ENCODE results near the gene C2CD2. TPM values are rescaled to one million over a fixed set of nuclear protein-coding genes. Genes with fewer than 3 reads are reported as not detected.
A peak's percentile ranks its signal among the peaks of the same experiment; 100 is the strongest.
"Not testable (repeated sequence)": the region's sequence is repeated elsewhere in the genome, so short reads cannot be mapped to it uniquely, and the experiment has no call there.

The C2CD2 gene
- total RNA-seq, 2 experiments from 2014 or later, result 6.8 to 7.3 TPM

DNA sequence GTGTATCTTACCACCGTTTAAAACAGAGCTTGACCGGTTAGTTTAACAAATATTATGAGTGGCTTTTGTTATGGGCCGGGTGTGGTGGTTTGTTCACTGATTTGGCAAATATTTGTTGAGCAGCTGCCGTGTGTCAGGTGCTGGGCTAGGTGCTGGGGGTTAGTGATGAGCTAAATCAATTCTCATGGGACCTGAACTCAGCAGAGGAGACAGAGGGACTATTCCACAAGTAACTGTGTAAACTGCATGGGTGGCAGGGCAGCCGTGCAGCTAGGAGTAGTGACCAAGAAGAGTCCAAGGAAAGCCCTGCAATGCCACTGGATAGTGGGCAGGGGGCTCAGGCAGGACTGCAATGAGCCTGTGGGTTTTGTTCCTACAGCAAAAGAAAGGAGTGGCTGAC is 11.2 kb upstream of the C2CD2 start:
- Mint-ChIP-seq H3K36me3 (ENCODE audit: low read depth) (no peaks in the 10 kb centered on the region), H3K27ac (no peak overlapping the region), H3K27me3 (peaks cover 4% of the 10 kb centered on the region), H3K4me3 (no peak overlapping the region), H3K4me1 (no peaks in the 10 kb centered on the region), H3K9me3 (ENCODE audit: low read depth) (no peaks in the 10 kb centered on the region)
- ChIA-PET POLR2A (no interaction called here), CTCF (no interaction called here)
- intact Hi-C loops (cut with DNase I, micrococcal nuclease), result no loop called here
- DNase-seq (no peak), ATAC-seq (no peak)

DNA sequence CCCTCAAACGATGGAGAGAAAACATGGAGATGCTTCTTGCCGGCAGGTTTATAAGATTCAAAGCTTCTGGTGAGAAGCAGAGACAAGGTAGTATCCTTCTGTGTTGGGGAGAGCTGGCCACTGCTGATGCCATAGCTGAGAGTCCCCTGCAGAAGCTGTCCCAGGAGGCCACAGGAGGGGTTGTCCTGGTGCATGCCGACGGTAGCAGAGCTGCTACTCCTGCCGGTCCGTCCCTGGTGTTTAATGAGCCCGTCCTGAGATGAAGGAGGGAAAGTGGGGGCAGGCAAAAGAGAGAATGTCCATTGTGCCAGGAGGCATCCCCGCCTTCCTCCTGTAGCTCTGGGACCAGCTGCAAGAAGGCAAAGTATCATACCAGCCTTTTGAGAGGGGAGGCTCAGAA is 10.4 kb upstream of the C2CD2 start:
- Mint-ChIP-seq H3K4me1 (no peaks in the 10 kb centered on the region), H3K36me3 (ENCODE audit: low read depth) (no peaks in the 10 kb centered on the region), H3K27ac (no peak overlapping the region), H3K27me3 (peaks cover 4% of the 10 kb centered on the region), H3K9me3 (ENCODE audit: low read depth) (no peaks in the 10 kb centered on the region), H3K4me3 (no peak overlapping the region)
- ATAC-seq (no peak), DNase-seq (no peak)
- POLR2A ChIA-PET, result no interaction called here
- intact Hi-C loops (cut with DNase I, micrococcal nuclease), result no loop called here
- CTCF ChIA-PET, result no interaction called here

GRCh38 chr21:41962425-41962966 is 8.7 kb upstream of the C2CD2 start:
- Mint-ChIP-seq H3K4me3 (no peak overlapping the region), H3K27me3 (peaks cover 4% of the 10 kb centered on the region), H3K27ac (no peak overlapping the region), H3K9me3 (ENCODE audit: low read depth) (no peaks in the 10 kb centered on the region), H3K4me1 (peaks cover 2% of the 10 kb centered on the region), H3K36me3 (ENCODE audit: low read depth) (no peaks in the 10 kb centered on the region)
- ATAC-seq, result no peak
- intact Hi-C loops (cut with DNase I, micrococcal nuclease), result no loop called here
- CTCF ChIA-PET, result no interaction called here
- no peak for DNase-seq
- POLR2A ChIA-PET, result no interaction called here

- Mint-ChIP-seq H3K27ac (no peak overlapping the region), H3K36me3 (ENCODE audit: low read depth) (no peaks in the 10 kb centered on the region), H3K4me3 (no peak overlapping the region), H3K27me3 (peaks cover 4% of the 10 kb centered on the region), H3K9me3 (ENCODE audit: low read depth) (no peaks in the 10 kb centered on the region), H3K4me1 (peaks cover 9% of the 10 kb centered on the region)
- intact Hi-C loops (cut with DNase I, micrococcal nuclease), result no loop called here
- ChIA-PET CTCF (no interaction called here), POLR2A (interaction anchor here (0.6 kb wide), 1 partner anchor 131 kb away, joined by 3 read pairs; no protein-coding TSS in a partner anchor)
- no peak for DNase-seq
- no peak for ATAC-seq
These were observed 7.9 kb upstream of the C2CD2 start for GRCh38 chr21:41961753-41962152.

- Mint-ChIP-seq H3K27me3 (peaks cover 4% of the 10 kb centered on the region), H3K9me3 (ENCODE audit: low read depth) (no peaks in the 10 kb centered on the region), H3K4me1 (peaks cover 10% of the 10 kb centered on the region), H3K36me3 (ENCODE audit: low read depth) (no peaks in the 10 kb centered on the region), H3K27ac (no peak overlapping the region), H3K4me3 (no peak overlapping the region)
- no peak for DNase-seq
- CTCF ChIA-PET, result interaction anchor here (1.2 kb wide), 1 partner anchor 35 kb away, joined by 5 read pairs; no protein-coding TSS in a partner anchor
- intact Hi-C loops (cut with DNase I, micrococcal nuclease), result no loop called here
- no peak for ATAC-seq
- POLR2A ChIA-PET, result interaction anchor here (0.6 to 1.3 kb wide), 2 partner anchors 38 to 131 kb away, joined by 3 read pairs; no protein-coding TSS in a partner anchor
These were observed 7.5 kb upstream of the C2CD2 start for GRCh38 chr21:41961282-41961701.

- peaks cover 10% of the 10 kb centered on the region for H3K4me1 Mint-ChIP-seq
- H3K4me3 Mint-ChIP-seq, result no peak overlapping the region
- no peaks in the 10 kb centered on the region for H3K9me3 Mint-ChIP-seq (ENCODE audit: low read depth)
- ChIA-PET CTCF (interaction anchor here (1.0 to 1.2 kb wide), 2 partner anchors 10 to 34 kb away, joined by 4 to 5 read pairs; no protein-coding TSS in a partner anchor), POLR2A (interaction anchor here (1.3 kb wide), 1 partner anchor 39 kb away, joined by 3 read pairs; no protein-coding TSS in a partner anchor)
- DNase-seq (no peak), ATAC-seq (no peak)
- peaks cover 6% of the 10 kb centered on the region for H3K27me3 Mint-ChIP-seq
- H3K27ac Mint-ChIP-seq, result no peak overlapping the region
- intact Hi-C loops (cut with DNase I, micrococcal nuclease), result no loop called here
- H3K36me3 Mint-ChIP-seq (ENCODE audit: low read depth), result no peaks in the 10 kb centered on the region
These were observed 6.6 kb upstream of the C2CD2 start for GRCh38 chr21:41960386-41960785.

- Mint-ChIP-seq H3K4me1 (peaks cover 11% of the 10 kb centered on the region), H3K27me3 (peaks cover 11% of the 10 kb centered on the region)
- H3K4me3 Mint-ChIP-seq; ATAC-seq; H3K36me3 Mint-ChIP-seq (ENCODE audit: low read depth); POLR2A ChIA-PET; DNase-seq; H3K27ac Mint-ChIP-seq; H3K9me3 Mint-ChIP-seq (ENCODE audit: low read depth): not testable (repeated sequence)
- intact Hi-C loops (cut with DNase I, micrococcal nuclease), result loop anchor here in 1 of 2 experiments (5.0 kb wide), 1 partner anchor 43 kb away; no protein-coding TSS in a partner anchor
- CTCF ChIA-PET, result interaction anchor here (1.0 kb wide), 1 partner anchor 9 kb away, joined by 4 read pairs; no protein-coding TSS in a partner anchor
These were observed 5.9 kb upstream of the C2CD2 start for GRCh38 chr21:41959697-41960096.

DNA sequence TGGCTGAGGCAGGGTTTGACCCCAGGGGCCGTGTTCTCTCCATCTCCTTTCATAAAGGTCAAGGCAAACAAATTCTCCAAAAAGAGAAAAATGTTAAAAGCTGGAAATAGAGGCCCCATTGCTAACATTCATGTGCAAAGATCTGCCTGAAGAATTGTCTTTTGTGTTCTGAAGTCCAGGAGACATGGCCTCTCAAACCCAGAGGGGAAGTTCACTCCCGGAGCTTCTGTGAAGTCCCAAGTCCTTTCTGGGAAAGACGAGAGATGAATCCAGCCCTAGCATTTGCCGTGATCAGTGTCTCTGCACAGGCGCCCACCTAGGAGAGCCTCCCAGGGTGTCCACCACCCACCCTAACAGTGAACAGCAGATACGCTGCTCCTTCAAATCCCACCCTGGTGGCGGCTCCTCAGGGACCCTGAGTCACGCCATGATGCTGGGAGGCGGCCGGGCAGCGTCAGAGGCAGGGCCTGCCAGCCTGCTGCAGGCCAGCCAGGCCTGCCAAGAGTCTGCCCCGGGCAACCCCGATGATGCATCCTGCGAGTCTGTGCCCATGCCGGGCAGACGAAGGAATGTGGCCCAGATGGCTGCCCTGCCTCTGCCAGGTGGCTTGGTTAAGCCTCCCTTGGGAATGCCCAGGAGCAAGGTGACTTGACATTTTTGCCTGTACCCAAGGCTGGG is 5.2 kb upstream of the C2CD2 start:
- intact Hi-C loops (cut with DNase I, micrococcal nuclease), result loop anchor here in 1 of 2 experiments (5.0 kb wide), 1 partner anchor 43 kb away; no protein-coding TSS in a partner anchor
- H3K36me3 Mint-ChIP-seq (ENCODE audit: low read depth), result no peaks in the 10 kb centered on the region
- H3K9me3 Mint-ChIP-seq (ENCODE audit: low read depth), result no peaks in the 10 kb centered on the region
- POLR2A ChIA-PET, result no interaction called here
- H3K27ac Mint-ChIP-seq, result no peak overlapping the region
- H3K27me3 Mint-ChIP-seq, result peaks cover 17% of the 10 kb centered on the region
- ATAC-seq (no peak), DNase-seq (no peak)
- CTCF ChIA-PET, result interaction anchor here (0.7 kb wide), 1 partner anchor 378 kb away, joined by 3 read pairs; no protein-coding TSS in a partner anchor
- no peak overlapping the region for H3K4me3 Mint-ChIP-seq
- peaks cover 17% of the 10 kb centered on the region for H3K4me1 Mint-ChIP-seq

- intact Hi-C loops (cut with DNase I, micrococcal nuclease), result loop anchor here in 1 of 2 experiments (5.0 kb wide), 1 partner anchor 44 kb away; no protein-coding TSS in a partner anchor
- CTCF ChIA-PET, result interaction anchor here (0.6 to 0.7 kb wide), 2 partner anchors 49 to 379 kb away, joined by 3 read pairs; no protein-coding TSS in a partner anchor
- Mint-ChIP-seq H3K4me3 (no peak overlapping the region), H3K4me1 (peaks cover 17% of the 10 kb centered on the region), H3K9me3 (ENCODE audit: low read depth) (no peaks in the 10 kb centered on the region), H3K36me3 (ENCODE audit: low read depth) (no peaks in the 10 kb centered on the region), H3K27ac (no peak overlapping the region), H3K27me3 (peaks cover 17% of the 10 kb centered on the region)
- DNase-seq (no peak), ATAC-seq (no peak)
- POLR2A ChIA-PET, result no interaction called here
These were observed 4.4 kb upstream of the C2CD2 start for GRCh38 chr21:41957991-41958766.

GRCh38 chr21:41956926-41957729 is 3.3 kb upstream of the C2CD2 start:
- no peak overlapping the region for H3K4me3 Mint-ChIP-seq
- H3K4me1 Mint-ChIP-seq, result peaks cover 17% of the 10 kb centered on the region
- ATAC-seq, result peak; percentile 70
- POLR2A ChIA-PET, result interaction anchor here (0.7 kb wide), 1 partner anchor 33 kb away, joined by 3 read pairs; no protein-coding TSS in a partner anchor
- CTCF ChIA-PET, result interaction anchor here (0.6 to 0.8 kb wide), 2 partner anchors 51 to 71 kb away, joined by 3 read pairs; no protein-coding TSS in a partner anchor
- intact Hi-C loops (cut with DNase I, micrococcal nuclease), result loop anchor here in 1 of 2 experiments (5.0 kb wide), 1 partner anchor 45 kb away; no protein-coding TSS in a partner anchor
- peak overlapping the region; percentile 41 for H3K27ac Mint-ChIP-seq
- H3K27me3 Mint-ChIP-seq, result peaks cover 19% of the 10 kb centered on the region
- no peaks in the 10 kb centered on the region for H3K36me3 Mint-ChIP-seq (ENCODE audit: low read depth)
- no peaks in the 10 kb centered on the region for H3K9me3 Mint-ChIP-seq (ENCODE audit: low read depth)
- DNase-seq, result peak; percentile 24
